GM19395 (cell line): Measurements from ENCODE around the gene AHRR.
A peak's percentile ranks its signal among the peaks of the same experiment; 100 is the strongest.

Experiments
- ATAC-seq: cut with Tn5 transposase; IDR thresholded peaks from one replicate; pipeline ENCODE4 v1.9.1; 2021; ENCODE audit warnings: mild to moderate bottlenecking, moderate library complexity; ENCODE audit not compliant: unreplicated experiment

AHRR gene

DNA sequence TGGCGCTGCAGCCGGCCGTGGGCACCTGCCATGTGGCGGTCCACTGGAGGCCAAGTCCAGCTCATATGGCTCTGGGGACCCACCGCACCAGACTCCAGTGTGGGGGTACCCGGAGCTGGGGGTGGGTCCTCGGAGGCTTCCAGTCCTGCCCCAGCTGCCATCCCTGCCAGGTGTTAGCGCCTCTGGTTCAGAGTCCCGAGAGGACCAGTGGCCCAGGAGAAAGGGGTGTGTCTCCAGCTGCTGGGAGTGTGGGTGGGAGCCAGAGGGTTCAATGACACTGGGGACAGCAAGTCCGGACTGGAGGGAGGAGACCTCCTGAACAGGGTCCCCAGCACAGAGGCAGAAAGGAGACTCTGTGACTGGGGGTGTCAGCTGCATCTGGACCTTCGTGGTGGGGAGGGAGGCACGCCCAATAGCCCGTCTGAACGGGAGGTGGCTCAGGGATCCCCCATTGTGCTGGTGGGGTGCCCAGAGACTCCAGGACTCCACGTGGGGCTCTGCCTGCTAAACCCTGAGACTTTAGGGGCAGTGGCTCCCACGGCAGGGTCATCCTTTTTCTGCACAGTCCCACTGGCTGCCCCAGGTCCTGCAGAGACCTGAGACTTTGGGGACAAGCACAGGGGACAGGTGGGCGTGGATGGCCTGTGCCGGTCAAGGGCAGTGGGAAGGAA is 2.4 kb upstream of the AHRR start:
- ATAC-seq, result no peak

DNA sequence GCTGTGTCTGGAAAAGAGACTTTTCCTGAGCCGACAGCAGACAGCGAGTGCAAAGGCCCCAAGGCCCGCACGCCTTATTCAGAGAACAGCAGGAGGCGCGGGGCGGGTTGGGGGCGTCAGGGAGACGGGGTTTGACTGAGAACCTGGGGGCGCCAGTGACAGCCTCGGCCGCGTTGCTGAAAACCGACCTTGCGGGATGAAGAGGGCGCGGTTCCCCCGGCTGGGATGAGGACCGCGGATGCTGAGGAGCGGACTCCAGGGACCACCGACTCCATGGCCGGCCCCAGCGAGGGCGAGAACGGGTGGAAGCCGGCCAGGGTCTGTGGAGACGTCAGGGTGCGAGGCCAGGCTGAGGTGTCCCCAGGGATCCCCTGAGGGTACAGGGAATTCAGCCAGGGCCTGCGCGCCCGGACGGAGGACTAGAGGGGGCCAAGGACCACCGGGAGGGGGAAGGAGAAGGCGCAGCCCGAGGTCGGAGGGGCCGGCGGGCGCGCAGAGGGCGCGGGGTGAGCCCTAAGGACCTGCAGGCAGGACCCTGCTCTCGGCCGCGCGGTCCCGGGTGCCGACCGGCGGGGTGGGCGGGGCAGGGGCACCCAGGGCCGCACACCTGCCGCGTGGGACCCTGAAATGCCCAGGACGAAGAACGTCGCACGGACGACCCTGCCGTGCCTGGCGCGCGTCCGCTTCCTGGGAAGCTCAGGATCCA is 837 bp upstream of the AHRR start:
- peak; percentile 8 for ATAC-seq

DNA sequence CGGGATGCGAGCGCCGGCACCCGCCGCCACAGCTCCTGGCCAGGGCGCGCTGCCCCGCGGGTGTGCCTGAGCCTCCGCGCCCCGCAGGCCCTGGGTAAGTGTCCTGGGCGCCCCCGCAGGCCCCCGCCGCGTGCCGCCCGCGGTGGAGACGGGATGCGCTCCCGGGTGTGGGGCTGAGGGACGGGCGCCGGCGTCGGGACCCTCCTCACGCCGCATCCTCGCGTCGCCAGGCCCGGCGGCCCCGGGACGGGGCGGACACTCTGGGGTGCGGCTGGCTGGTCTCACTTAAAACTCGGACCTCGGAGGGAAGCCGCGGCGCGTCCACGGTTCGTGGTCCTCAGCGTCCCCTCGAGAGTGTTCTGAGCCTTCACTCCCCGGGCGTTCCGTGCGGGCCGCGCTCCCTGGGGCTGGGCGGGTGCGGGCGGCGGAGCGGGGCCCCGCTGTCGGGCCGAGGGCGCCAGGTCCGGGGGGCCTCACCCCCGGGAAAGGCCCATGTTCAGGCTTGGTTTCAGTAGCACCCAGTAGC is 275 bp downstream of the AHRR start:
- ATAC-seq, result peak; percentile 11

DNA sequence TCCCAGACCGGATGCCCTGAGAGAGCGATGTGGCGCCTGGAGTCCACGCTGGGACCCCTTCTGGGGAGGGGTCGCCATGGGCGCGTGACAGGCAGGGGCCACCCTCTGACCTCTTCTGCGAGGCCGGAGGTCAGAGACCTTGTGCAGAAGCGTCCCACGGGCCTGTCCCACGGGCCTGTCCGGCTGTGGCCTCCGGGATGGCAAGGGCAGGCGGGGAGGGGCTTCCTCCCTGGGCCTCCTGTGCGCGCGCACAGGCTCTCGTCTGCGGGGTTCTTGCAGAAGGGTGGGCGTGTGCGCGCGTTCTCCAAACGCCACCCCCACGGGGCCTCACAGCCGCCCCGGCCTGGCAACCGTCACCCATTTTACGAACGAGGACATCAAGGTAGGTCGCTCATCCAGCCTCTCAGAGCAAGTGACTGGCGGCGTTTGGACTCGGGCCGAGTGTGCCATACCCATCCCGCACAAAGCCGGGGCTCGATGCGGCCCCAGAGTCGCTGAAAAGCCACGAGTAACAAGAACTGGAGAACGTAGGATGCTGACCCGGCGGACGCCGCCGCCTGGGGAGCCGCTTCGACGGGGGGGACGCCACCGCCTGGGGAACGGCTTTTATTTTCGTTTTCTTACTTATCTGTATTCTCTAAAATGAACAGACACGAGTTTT is 897 bp downstream of the AHRR start:
- peak; percentile 27 for ATAC-seq

DNA sequence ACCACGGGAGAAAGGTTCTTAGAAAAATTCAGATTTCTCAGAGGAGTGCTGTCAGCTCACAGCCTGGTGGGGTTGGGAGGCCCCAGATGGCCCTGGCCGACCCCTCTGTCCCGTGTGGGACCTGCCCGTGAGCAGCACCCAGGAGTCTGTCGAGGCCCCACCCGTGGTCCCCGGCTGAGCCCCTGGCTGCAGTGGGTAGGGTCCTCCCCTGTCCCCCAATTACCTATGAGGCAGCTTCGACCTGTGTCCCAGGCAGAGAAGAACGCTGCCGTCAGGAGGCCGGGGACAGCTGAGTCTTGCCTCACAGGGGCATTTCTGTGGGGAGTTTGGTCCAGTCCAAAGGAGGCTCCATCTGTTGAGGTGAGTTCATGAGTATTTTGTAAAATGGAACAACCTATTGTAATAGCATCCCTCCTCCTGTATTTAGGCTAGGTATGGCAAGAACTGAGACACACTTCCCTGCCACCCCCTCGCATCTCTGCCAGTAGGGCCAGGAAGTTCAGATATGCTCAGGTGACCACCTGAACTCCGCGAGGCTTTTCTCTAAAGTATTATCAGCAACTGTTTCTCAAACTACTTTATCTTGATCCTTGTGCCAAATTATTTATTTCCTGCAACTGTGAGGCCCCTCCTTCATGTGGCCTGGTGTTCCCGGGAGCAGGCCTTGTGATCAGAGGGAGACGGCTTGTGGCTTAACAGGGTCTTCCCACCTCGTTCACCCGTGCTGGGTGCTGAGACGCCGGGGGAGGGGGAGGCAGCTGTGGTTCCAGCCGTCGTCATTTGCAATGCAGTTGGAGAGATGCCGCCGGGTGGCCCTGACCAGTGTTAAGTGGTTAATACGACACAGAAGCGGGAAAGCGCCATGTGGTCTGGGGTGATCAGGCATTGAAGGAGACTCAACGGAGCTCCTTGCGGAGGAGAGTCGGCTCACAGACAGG is 1.7 kb downstream of the AHRR start:
- ATAC-seq, result no peak

DNA sequence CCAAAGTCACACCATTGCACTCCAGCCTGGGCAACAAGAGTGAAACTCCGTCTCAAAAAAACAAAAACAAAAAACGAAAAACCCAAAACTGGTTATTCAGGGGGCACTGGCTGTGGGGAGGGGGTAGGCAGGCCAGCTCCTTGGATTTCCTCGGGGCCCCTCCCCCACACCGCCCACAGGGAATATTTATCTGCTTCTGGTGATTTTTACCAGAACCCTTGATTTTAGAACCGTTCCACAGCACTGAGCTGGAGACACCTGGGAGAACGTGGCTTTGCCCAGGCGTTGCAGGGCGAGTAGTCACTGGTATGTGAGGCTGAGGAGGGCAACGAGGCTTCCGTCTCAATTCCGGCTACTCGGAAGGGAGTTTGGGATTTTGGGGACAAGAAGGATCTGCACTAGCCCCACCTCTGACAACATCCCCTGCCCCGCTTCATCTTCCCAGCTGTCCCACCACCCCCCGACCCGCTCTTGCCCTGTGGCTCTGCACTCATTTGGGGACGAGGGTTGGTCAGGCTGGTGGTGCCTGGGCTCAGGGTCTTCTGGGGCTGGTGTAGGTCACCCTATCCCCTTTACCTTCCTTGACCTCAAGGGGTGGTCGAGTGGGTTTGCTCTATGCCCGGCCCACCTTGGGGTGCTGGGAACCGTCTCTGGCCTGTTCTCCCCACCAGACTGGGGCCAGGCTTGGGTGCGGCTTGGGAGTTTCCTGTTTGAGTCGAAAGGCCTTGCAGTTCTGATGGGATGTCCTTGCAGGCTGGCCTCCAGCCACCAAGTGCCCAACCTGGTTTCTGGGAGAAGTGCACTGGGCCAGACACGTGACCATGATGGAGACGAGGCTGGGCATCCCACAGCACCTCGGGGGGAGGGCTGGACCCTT is 3.5 kb downstream of the AHRR start:
- ATAC-seq, result no peak

DNA sequence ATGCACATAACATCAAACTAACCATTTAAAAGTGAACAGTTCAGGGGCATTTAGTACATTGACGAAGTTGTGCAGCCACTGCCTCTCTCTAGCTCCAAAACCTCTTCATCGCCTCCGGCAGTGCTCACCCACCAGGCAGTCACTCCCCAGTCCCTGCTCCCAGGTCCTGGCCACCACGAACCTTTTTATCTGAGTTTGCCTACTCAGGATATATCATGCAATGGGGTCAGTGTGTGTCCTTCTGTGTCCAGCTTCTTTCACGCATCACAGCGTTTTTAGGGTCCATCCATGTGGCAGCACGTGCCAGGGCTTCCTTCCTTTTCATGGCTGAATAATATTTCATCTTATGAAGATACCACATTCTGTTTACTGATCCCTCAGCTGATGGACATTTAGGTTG is 4.6 kb downstream of the AHRR start:
- ATAC-seq, result no peak

DNA sequence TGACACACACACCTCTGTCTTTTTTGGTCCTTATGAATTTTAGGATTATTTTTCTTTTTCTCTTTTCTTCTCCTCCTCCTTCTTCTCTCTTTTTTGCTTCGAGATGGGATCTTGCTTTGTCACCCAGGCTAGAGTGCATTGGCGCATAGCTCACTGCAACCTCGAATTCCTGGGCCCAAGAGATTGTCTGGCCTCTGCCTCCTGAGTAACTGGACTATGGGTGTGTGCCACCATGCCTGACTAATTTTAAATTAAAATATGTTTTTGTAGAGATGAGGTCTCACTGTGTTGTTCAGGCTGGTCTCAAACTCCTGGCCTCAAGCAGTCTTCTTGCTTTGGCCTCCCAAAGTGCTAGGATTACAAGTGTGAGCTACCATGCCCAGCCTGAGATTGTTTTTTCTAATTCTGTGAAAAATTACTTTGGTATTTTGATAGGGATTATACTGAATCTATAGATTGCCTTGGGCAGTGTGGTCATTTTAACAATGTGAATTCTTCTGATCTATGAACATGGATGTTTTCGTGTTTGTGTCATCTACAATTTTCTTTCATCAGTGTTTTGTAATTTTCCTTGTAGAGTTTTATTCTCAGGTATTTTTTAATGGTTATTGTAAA is 7.7 kb downstream of the AHRR start:
- ATAC-seq, result no peak

DNA sequence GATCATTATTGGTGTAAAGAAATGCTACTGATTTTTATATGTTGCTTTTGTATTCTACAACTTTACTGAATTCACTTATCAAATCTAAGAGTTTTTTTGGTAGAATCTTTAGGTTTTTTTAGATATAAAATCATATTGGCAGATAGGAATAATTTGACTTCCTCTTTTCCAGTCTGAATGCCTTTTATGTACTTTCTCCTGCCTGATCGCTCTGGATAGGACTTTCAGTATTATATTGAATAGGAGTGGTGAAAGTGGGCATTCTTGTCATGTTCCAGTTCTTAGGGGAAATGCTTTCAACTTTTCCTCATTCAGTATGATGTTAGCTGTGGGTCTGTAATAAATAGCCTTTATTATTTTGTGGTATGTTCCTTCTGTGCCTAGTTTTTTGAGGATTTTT is 8.3 kb downstream of the AHRR start:
- ATAC-seq, result no peak

DNA sequence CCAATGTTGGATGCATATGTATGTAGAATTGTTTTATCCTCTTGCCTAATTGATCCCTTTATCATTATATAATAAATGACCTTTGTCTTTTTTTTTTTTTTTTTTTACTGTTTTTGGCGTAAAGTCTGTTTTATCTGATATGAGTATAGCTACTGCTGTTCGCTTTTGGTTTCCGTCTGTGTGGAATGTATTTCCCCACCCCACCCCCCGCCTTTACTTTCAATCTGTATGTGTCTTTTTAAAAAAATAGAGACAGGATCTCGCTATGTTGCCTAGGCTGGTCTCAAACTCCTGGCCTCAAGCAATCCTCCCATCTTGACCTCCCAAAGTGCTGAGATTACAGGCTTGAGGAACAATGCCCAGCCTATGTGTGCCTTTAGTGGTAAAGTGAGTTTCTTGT is 11.3 kb downstream of the AHRR start:
- ATAC-seq, result no peak

DNA sequence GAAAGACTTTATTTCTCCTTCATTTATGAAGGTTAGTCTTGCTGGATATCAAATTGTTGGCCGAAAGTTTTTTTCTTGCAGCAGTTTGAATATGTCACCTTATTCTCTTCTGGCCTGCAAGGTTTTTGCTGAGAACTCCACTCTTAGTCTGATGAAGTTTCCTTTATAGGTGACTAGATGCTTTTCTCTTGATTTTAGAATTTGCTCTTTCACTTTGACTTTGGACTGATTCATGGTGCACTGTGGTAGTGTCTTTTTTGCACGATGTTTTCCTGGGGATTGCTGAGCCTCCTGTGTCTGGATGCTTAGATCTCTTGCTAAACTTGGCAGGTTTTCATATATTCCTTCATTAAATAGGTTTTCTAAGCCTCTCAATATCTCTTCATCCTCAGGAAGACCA is 12.4 kb downstream of the AHRR start:
- peak; percentile 53 for ATAC-seq

DNA sequence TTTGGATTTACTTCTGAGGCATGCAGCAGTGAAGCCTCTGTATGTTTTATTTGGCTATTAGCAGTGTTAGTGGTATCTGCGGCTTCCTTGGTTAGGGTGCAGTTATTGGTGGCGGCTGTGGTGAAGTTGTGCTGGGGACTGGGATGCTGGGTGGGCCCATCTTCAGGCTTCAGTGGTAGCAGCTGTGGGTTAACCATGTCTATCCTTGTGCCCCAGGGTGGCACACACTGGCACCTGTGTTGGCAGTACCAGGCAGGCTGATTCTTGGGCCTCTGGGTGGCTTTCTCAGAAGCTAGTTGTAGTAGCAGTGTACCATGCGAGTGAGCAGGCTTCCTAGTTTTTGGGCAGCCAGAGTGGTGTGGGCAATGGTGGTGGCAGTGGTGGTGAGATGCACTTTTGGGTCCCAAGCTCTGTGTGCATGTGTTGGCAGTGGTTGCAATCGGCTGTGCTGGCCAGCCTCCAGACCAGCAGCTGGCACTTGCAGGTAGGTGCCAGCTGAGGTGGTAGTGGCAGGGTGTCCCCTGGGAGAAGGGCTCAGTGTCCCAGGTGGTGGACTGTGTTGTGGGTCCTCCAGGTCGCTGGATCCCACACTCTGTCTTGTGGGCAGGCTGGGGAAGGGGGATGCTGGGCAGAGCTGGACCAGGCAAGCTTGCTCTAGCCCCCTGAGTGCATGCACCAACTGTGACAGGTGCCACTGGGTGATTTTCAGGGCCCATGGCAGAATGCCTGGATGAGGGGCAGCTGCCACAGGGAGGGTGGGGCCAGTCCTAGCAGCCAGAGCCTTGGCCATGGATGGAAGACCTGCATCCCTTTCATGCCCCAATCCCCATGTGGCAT is 13.6 kb downstream of the AHRR start:
- no peak for ATAC-seq

DNA sequence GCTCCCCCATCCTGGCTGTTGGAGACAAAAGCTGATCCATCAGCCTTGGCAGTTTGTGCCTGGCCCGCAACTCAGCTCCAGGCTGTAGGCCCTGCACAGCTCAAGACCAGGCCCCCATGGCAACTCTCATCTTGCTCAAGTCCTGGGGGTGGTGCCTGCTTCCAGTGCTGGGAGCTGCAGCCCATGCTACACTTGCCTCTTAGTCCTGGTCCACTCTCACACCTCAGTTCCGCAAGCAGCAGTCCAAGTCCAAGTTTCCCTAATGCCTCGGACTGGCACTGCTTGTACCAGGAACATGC is 14.2 kb downstream of the AHRR start:
- no peak for ATAC-seq

DNA sequence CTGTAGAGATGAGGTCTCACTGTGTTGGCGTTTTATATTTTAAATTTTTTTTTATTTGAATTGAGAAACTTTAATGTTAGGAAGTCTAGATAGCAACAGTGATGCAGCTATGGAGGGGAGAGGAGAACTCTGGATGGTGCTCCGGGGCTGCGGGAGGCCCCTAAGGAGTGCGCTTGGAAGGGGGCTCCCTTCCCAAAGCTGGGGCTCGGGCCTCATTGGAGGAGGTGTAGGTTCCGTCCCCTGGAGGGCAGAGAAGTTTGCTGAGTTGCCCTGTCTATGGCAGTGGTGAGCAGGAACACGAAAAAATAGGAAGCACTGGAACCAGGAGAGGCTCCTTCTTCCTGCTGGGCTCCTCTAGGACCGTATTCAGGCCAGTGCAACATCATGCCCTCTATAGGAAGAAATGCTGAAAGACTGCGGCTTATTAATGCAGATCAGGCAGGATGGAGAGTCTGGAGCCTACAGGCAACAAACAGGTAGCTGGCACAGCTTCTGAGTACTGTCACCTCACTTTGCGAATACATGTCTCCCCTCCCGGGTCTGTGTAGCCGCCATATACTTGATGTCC is 16.1 kb downstream of the AHRR start:
- no peak for ATAC-seq

DNA sequence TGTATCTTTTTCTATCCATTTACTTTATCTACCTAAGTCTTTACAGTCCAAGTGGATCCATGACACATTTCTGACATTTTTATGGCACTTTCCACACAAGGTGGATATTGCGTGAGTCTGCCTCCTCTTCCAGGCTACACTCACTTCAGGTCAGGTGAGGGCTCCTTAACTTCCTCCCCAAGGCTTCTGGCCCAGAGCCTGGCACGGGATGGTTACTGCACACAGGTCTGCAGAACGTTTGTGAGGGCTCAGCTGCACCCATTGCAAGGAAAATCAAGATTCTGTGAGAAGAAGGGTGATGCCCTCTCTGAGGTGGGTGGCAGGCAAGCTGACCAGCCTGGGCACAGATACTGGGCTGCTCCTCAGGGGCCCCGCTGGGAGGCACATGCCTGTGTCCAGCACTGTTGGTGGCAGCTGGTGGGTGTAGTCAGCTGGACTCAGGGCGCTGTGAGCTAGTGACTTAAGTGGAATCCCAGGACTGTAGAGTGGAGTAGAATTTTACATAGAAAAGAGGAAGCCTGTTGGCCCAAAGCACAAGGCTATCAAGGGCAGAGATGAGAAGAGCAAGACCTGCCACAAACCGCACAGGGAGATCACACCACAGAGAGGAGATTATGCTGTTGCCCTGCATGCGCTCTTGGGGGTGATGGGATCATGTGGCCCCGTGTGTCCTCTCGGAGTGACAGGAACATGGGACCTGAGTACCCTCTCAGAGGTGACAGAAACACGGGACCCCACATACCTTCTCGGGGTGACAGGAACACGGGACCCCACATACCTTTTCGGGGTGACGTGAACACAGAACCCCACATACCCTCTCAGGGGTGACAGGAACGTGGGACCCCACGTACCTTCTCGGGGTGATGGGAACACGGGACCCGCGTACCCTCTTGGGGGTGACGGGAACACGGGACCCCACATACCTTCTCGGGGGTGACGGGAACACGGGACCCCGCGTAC is 21.3 kb downstream of the AHRR start:
- ATAC-seq, result no peak

DNA sequence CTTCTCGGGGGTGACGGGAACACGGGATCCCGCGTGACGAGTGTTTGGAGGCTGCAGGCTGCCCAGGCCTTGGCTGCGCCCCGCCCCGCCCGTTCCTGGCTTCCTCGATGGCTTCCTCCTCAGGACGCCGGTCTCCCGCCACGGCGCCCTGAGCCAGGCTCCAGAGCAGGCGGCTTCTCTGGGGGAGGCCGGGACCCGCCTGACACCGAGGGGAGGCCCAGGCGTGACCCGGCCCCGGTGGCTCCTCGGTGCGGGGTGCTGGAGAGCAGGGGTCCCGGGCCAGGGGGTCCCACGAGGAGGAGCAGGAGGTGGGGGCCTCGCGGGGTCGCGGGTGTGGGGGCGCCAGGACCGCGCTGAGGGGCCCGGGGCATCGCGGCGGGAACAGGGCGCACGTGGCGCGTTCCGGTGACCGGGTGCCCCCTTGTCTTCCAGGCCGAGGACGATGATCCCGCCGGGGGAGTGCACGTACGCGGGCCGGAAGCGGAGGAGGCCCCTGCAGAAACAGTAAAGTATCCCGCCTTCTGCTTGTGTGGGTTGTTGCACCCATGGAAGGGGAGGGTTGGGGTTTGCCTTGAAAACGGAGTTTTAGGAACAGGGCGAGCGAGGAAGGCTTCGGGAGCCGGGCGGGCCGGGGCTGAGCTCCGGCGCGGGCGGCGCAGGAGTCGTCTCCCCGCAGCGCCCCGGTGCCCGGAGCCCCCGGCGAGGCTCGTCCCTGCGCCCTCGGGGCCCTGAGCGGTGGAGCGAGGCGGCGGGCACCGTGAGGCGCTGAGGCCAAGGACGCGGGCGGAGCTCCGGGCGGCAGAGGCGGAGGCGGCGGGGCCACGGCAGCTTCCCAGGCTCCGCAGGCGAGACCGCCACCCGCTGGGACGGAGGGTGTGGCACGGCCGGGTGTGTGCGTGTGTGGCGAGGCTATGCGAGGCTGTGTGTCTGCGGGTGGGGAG is 22.2 kb downstream of the AHRR start:
- peak; percentile 49 for ATAC-seq
